Heart left ventricle (tissue), 16 donors: ENCODE data around the gene PHLPP1. TPM values are rescaled to one million over a fixed set of nuclear protein-coding genes. Genes with fewer than 3 reads are reported as not detected.

Source experiments
- ATAC-seq, 4 donors: fragments of 200-7000 bp; cut with Tn5 transposase; one replicate each; pipeline ENCODE4 v1.9.1; 2020 to 2022; ENCODE audit warnings: moderate library complexity in 4 of 4, mild to moderate bottlenecking in 3 of 4, moderate number of reproducible peaks in 1 of 4
- DNase-seq, 5 donors: peaks; one replicate each; pipeline ENCODE4 v3.0.0-alpha.2; 2020
- H3K27ac ChIP-seq, 12 donors: fragments of 200-600 bp; sonication (generic) in 4 of 12; one replicate each; pipeline versions ENCODE4 v1.5.0 to v1.8.0; 2016 to 2022; ENCODE audit warnings: mild to moderate bottlenecking in 2 of 12
- H3K27me3 ChIP-seq, 9 donors: fragments of 200-600 bp; sonication (generic) in 2 of 9; one replicate each; pipeline versions ENCODE4 v1.5.1 to v1.8.0; 2016 to 2022; ENCODE audit warnings: mild to moderate bottlenecking in 3 of 9
- H3K36me3 ChIP-seq, 9 donors: fragments of 200-600 bp; sonication (generic) in 2 of 9; one replicate each; pipeline versions ENCODE4 v1.5.0 to v1.8.0; 2018 to 2022; ENCODE audit warnings: mild to moderate bottlenecking in 2 of 9
- H3K4me1 ChIP-seq, 12 donors: fragments of 200-600 bp; sonication (generic) in 4 of 12; one replicate each; pipeline versions ENCODE4 v1.5.0 to v1.8.0; 2016 to 2022; ENCODE audit warnings: mild to moderate bottlenecking in 3 of 12
- H3K4me3 ChIP-seq, 12 donors: fragments of 200-600 bp; sonication (generic) in 4 of 12; one replicate each; pipeline versions ENCODE4 v1.5.0 to v1.8.0; 2017 to 2022; ENCODE audit warnings: mild to moderate bottlenecking in 9 of 12, moderate library complexity in 4 of 12
- H3K9me3 ChIP-seq, 12 donors: fragments of 200-600 bp; sonication (generic) in 4 of 12; one replicate each; pipeline versions ENCODE4 v1.5.0 to v1.8.0; 2016 to 2022; ENCODE audit warnings: mild to moderate bottlenecking in 1 of 12
- CTCF ChIP-seq, 12 donors: fragments of 200-600 bp; sonication (generic) in 4 of 12; IDR thresholded peaks; one replicate each; pipeline versions ENCODE4 v1.5.0 to v1.8.0; 2018 to 2022; ENCODE audit warnings: antibody characterized with exemption in 12 of 12, mild to moderate bottlenecking in 5 of 12
- POLR2A ChIP-seq, 2 donors: fragments of 450-650 bp; IDR thresholded peaks; one replicate each; pipeline ENCODE4 v1.6.1; 2017; ENCODE audit warnings: antibody characterized with exemption in 2 of 2, mild to moderate bottlenecking in 2 of 2, moderate library complexity in 2 of 2
- WGBS, 4 donors: extraction: QIAGEN DNeasy Blood & Tissue Kit in 2 of 4; methylation state at CpG; one replicate each; pipeline versions ENCODE4 v1.1.5 to v1.1.7; 2013 to 2018; 5-methylcytosine and 5-hydroxymethylcytosine counted together
- intact Hi-C, 10 donors: fragments of 100-400 bp; cut with DNase I; formaldehyde crosslinking; loops; one replicate each; pipeline versions ENCODE4 v1.11.1 to v1.14.2; 2022
- polyA plus RNA-seq, 2 donors: library from polyadenylated mRNA; stranded (reverse); fragments of 200-250 nt; gene quantifications; one replicate each; pipeline ENCODE4 v1.2.3, GENCODE V29; 2013
- total RNA-seq, 9 donors: library from RNA; depleted of rRNA in 2 of 9; stranded (reverse); fragments of >200 nt in 2 of 9; fragmentation: NEBNext Ultra II Directional in 3 of 9; extraction: Animal tissue kit (Norgen Biotek cat#: 25700) in 3 of 9; gene quantifications; one replicate each; pipeline versions ENCODE4 v1.1.0 to v1.2.4, GENCODE V29; 2016 to 2023
- donor health status: ischemic (EF 13 %, LVEDD 7.1; RV severe dilation, severe dysfunction).
- donor health status: healthy with polysubstance abuse.
- donor health status: DM: no; HTN: yes; CAD: no.
- donor health status: DM: no; HTN: no; CAD: no.
- donor health status: ischemic (EF 25% LVEDD 6.9; RV normal size, moderate dysfunction).
- donor health status: ischemic (EF 25% LVEDD 5.7; RV mildly dilated, moderate dysfunction).
- donor health status: healthy.
- donor health status: DM: yes; HTN: yes; CAD: no.
- donor health status: ischemic (EF 35%, LVEDD 5.7; RV mildly dilated, moderate dysfunction).
- donor health status: nonischemic (EF 11% LVEDD 7.7; RV severe dilation, severe dysfunction).
- donor health status: DM: yes; HTN: yes; CAD: no.
- donor health status: PGD.
- donor health status: ischemic (EF 29% LVEDD 5.4; RV normal size, mild dysfunction).
- donor health status: nonischemic (EF 23%, LVEDD 6.1; RV moderate dilation, normal function).

PHLPP1 gene
- total and polyA plus RNA-seq, 11 donors: 1.7 to 11.1 (median 6.2) TPM

DNA sequence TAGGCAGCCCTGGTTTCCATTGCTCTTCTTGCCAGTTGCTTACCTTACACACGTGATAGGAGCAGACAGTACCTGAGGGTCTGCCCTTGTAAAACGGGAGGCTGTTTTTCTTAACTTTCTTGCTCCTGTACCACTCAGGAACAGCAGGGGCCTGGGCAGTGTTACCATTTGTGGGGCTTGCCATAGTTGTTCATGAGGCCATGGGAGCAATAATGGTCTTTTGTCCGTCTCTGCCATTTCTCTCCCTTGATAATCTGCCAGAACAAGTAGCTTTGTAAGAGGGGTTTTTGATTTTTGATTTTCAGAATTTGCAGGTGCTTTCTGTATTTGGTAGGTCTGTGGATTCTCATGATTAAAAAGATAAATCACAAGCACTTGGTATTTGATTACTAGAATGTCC, 259.0 kb downstream of the PHLPP1 start:
- ATAC-seq (no peak), DNase-seq (no peak)
- Histone ChIP-seq H3K4me1 (peaks cover 0 to 7% (median 0%) of the 10 kb centered on the region in 12 donors), H3K4me3 (no peak overlapping the region), H3K27me3 (no peaks in the 10 kb centered on the region), H3K27ac (no peak overlapping the region), H3K36me3 (peaks cover 0 to 55% (median 30%) of the 10 kb centered on the region in 9 donors), H3K9me3 (no peaks in the 10 kb centered on the region)
- 63 to 92% (median 75%) methylated on average over 2 to 3 of the region's 3 CpGs for WGBS, 4 donors
- no peak for TF ChIP-seq POLR2A (IDR thresholded peaks at IDR 0.05)
- TF ChIP-seq CTCF (IDR thresholded peaks at IDR 0.05): no peak
- intact Hi-C loops: no loop called here

GRCh38 chr18:62974928-62975675, 259.8 kb downstream of the PHLPP1 start:
- intact Hi-C loops: no loop called here
- DNase-seq: no peak
- no peaks in the 10 kb centered on the region for H3K9me3 ChIP-seq
- TF ChIP-seq POLR2A (IDR thresholded peaks at IDR 0.05) (no peak), CTCF (IDR thresholded peaks at IDR 0.05) (no peak)
- no peak overlapping the region for H3K4me3 ChIP-seq
- H3K36me3 ChIP-seq: peaks cover 0 to 55% (median 30%) of the 10 kb centered on the region in 9 donors
- no peak for ATAC-seq
- WGBS, 4 donors: 88 to 96% (median 93%) methylated on average over 6 to 7 of the region's 7 CpGs
- peaks cover 0 to 10% (median 0%) of the 10 kb centered on the region in 12 donors for H3K4me1 ChIP-seq
- no peaks in the 10 kb centered on the region for H3K27me3 ChIP-seq
- H3K27ac ChIP-seq: no peak overlapping the region

- H3K27ac ChIP-seq: no peak overlapping the region
- DNase-seq (no peak), ATAC-seq (no peak)
- peaks cover 0 to 10% (median 0%) of the 10 kb centered on the region in 12 donors for H3K4me1 ChIP-seq
- no peaks in the 10 kb centered on the region for H3K9me3 ChIP-seq
- H3K4me3 ChIP-seq: no peak overlapping the region
- H3K36me3 ChIP-seq: peaks cover 0 to 55% (median 30%) of the 10 kb centered on the region in 9 donors
- 93 to 100% (median 95%) methylated on average over 2 of the region's 2 CpGs for WGBS, 4 donors
- TF ChIP-seq CTCF (IDR thresholded peaks at IDR 0.05) (no peak), POLR2A (IDR thresholded peaks at IDR 0.05) (no peak)
- no peaks in the 10 kb centered on the region for H3K27me3 ChIP-seq
- intact Hi-C loops: no loop called here
Observed at GRCh38 chr18:62975785-62976184, 260.4 kb downstream of the PHLPP1 start.

DNA sequence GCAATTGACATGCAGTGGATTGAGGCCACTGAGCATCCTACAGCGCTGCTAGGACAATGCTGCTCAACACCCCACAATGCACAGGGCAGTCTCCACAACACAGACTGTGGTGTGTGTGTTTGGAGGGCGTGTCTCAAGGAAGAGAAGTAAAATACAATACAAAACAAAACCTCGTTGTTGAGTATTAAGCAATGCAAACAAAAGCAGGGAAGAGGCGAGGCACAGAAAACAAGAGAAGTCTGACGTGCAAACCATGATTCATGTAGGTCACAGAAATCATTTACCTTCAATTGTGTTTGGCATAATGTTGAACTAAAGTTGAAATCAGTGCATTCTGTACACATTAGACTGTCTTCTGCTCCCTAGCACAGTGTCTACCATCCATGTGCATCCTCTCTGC, 260.9 kb downstream of the PHLPP1 start:
- Histone ChIP-seq H3K36me3 (peaks cover 0 to 55% (median 30%) of the 10 kb centered on the region in 9 donors), H3K27ac (no peak overlapping the region), H3K4me3 (no peak overlapping the region), H3K4me1 (peaks cover 0 to 10% (median 0%) of the 10 kb centered on the region in 12 donors), H3K9me3 (no peaks in the 10 kb centered on the region), H3K27me3 (no peaks in the 10 kb centered on the region)
- 83 to 89% (median 88%) methylated on average over 5 of the region's 5 CpGs for WGBS, 4 donors
- intact Hi-C loops: no loop called here
- ATAC-seq (no peak), DNase-seq (no peak)
- no peak for TF ChIP-seq POLR2A (IDR thresholded peaks at IDR 0.05)
- TF ChIP-seq CTCF (IDR thresholded peaks at IDR 0.05): no peak
